Fibroblast of lung (primary cell): Measurements from ENCODE around the gene SIVA1.

Experiments used
- EZH2 ChIP-seq: IDR thresholded peaks from 2 replicates; pipeline ENCODE4 v1.5.1; 2012; ENCODE audit warnings: low read length, control low read depth, mild to moderate bottlenecking; ENCODE audit errors: missing control alignments
- TF ChIP-seq, protein P1 (sequence below), 2 donors: IDR thresholded peaks in 1 of 2; conservative IDR thresholded peaks in 1 of 2; 1 replicate in 1 of 2; 2 replicates in 1 of 2; pipeline ENCODE4 v1.5.1; 2011 to 2012; ENCODE audit warnings: low read length in 2 of 2, control low read depth in 1 of 2, inconsistent platforms in 1 of 2, low read depth in 1 of 2, mild to moderate bottlenecking in 1 of 2

- TF ChIP-seq, protein P1, sequence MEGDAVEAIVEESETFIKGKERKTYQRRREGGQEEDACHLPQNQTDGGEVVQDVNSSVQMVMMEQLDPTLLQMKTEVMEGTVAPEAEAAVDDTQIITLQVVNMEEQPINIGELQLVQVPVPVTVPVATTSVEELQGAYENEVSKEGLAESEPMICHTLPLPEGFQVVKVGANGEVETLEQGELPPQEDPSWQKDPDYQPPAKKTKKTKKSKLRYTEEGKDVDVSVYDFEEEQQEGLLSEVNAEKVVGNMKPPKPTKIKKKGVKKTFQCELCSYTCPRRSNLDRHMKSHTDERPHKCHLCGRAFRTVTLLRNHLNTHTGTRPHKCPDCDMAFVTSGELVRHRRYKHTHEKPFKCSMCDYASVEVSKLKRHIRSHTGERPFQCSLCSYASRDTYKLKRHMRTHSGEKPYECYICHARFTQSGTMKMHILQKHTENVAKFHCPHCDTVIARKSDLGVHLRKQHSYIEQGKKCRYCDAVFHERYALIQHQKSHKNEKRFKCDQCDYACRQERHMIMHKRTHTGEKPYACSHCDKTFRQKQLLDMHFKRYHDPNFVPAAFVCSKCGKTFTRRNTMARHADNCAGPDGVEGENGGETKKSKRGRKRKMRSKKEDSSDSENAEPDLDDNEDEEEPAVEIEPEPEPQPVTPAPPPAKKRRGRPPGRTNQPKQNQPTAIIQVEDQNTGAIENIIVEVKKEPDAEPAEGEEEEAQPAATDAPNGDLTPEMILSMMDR (conservative IDR thresholded peaks at IDR 0.05 in 1 of 2, IDR thresholded peaks at IDR 0.05 in 1 of 2; ENCODE audit: low read depth in 1 of 2, low read length in 2 of 2): no peak
- TF ChIP-seq EZH2: no peak
Observed at GRCh38 chr14:104772707-104773504, 20.0 kb downstream of the SIVA1 start.
